Stimulated activated naive CD8-positive, alpha-beta T cell treated with anti-CD3 and anti-CD28 coated beads, Interleukin-15, Interleukin-2, amounts not matched to agents 100 ng/mL and 50 ng/mL, for 24 hours (primary cell): ENCODE results near the gene DIAPH3.
"Not testable (repeated sequence)": the region's sequence is repeated elsewhere in the genome, so short reads cannot be mapped to it uniquely, and the experiment has no call there.

Experiments used
- H3K27ac Mint-ChIP-seq: one replicate; pipeline ENCODE4 v1.8.0; 2021; ENCODE audit warnings: mild to moderate bottlenecking, mixed read lengths
- H3K27me3 Mint-ChIP-seq: one replicate; pipeline ENCODE4 v1.8.0; 2021; ENCODE audit warnings: mixed read lengths
- H3K36me3 Mint-ChIP-seq: one replicate; pipeline ENCODE4 v1.8.0; 2021; ENCODE audit warnings: low read depth, mixed read lengths
- H3K4me1 Mint-ChIP-seq: one replicate; pipeline ENCODE4 v1.8.0; 2021; ENCODE audit warnings: low read depth, mixed read lengths
- H3K4me3 Mint-ChIP-seq: one replicate; pipeline ENCODE4 v1.8.0; 2021; ENCODE audit warnings: mild to moderate bottlenecking, mixed read lengths
- H3K9me3 Mint-ChIP-seq: one replicate; pipeline ENCODE4 v1.8.0; 2021; ENCODE audit warnings: mixed read lengths

DIAPH3 gene

GRCh38 chr13:60163478-60164233 is at the start of gene DIAPH3:
DIAPH3 (minus strand) TSS chr13:60163928; CDS start chr13:60163766, 162 bp downstream.
- H3K27me3 Mint-ChIP-seq, result peaks cover 7% of the 10 kb centered on the region
- H3K4me3 Mint-ChIP-seq, result peak within 1 kb of the TSS; percentile 94
- peaks cover 4% of the 10 kb centered on the region for H3K9me3 Mint-ChIP-seq
- H3K27ac Mint-ChIP-seq, result peak within 1 kb of the TSS; percentile 94
- peaks cover 11% of the 10 kb centered on the region for H3K36me3 Mint-ChIP-seq
- H3K4me1 Mint-ChIP-seq, result peaks cover 40% of the 10 kb centered on the region

GRCh38 chr13:60213236-60213744 is 49.6 kb upstream of the DIAPH3 start:
- Mint-ChIP-seq H3K4me3 (no peak overlapping the region), H3K27ac (no peak overlapping the region), H3K27me3 (no peaks in the 10 kb centered on the region), H3K9me3 (no peaks in the 10 kb centered on the region), H3K36me3 (no peaks in the 10 kb centered on the region), H3K4me1 (no peaks in the 10 kb centered on the region)

- H3K27ac Mint-ChIP-seq, result no peak overlapping the region
- peaks cover 9% of the 10 kb centered on the region for H3K27me3 Mint-ChIP-seq
- H3K4me1 Mint-ChIP-seq, result no peaks in the 10 kb centered on the region
- no peaks in the 10 kb centered on the region for H3K36me3 Mint-ChIP-seq
- no peaks in the 10 kb centered on the region for H3K9me3 Mint-ChIP-seq
- no peak overlapping the region for H3K4me3 Mint-ChIP-seq
These were observed 47.8 kb upstream of the DIAPH3 start for GRCh38 chr13:60211548-60211947.

- Mint-ChIP-seq H3K27ac (no peak overlapping the region), H3K27me3 (peaks cover 17% of the 10 kb centered on the region), H3K9me3 (no peaks in the 10 kb centered on the region), H3K4me1 (no peaks in the 10 kb centered on the region), H3K36me3 (no peaks in the 10 kb centered on the region), H3K4me3 (no peak overlapping the region)
These were observed 47.0 kb upstream of the DIAPH3 start for GRCh38 chr13:60210510-60211330.

- H3K4me3 Mint-ChIP-seq, H3K27ac Mint-ChIP-seq, H3K4me1 Mint-ChIP-seq, H3K36me3 Mint-ChIP-seq, H3K9me3 Mint-ChIP-seq: not testable (repeated sequence)
- peaks cover 26% of the 10 kb centered on the region for H3K27me3 Mint-ChIP-seq
These were observed 41.8 kb upstream of the DIAPH3 start for GRCh38 chr13:60205499-60205898.

- Mint-ChIP-seq H3K9me3 (no peaks in the 10 kb centered on the region), H3K27me3 (peaks cover 17% of the 10 kb centered on the region), H3K4me1 (no peaks in the 10 kb centered on the region), H3K27ac (no peak overlapping the region), H3K4me3 (no peak overlapping the region), H3K36me3 (no peaks in the 10 kb centered on the region)
These were observed 37.6 kb upstream of the DIAPH3 start for GRCh38 chr13:60201286-60201685.

GRCh38 chr13:60195893-60196292 is 32.2 kb upstream of the DIAPH3 start:
- H3K27ac Mint-ChIP-seq, H3K4me1 Mint-ChIP-seq, H3K4me3 Mint-ChIP-seq, H3K36me3 Mint-ChIP-seq, H3K9me3 Mint-ChIP-seq: not testable (repeated sequence)
- H3K27me3 Mint-ChIP-seq, result peaks cover 21% of the 10 kb centered on the region

- H3K27me3 Mint-ChIP-seq, result peaks cover 12% of the 10 kb centered on the region
- H3K4me3 Mint-ChIP-seq, result no peak overlapping the region
- H3K36me3 Mint-ChIP-seq, result no peaks in the 10 kb centered on the region
- H3K4me1 Mint-ChIP-seq, result no peaks in the 10 kb centered on the region
- no peak overlapping the region for H3K27ac Mint-ChIP-seq
- H3K9me3 Mint-ChIP-seq, result no peaks in the 10 kb centered on the region
These were observed 19.2 kb upstream of the DIAPH3 start for GRCh38 chr13:60182907-60183306.

GRCh38 chr13:60178327-60178726 is 14.6 kb upstream of the DIAPH3 start:
- no peak overlapping the region for H3K4me3 Mint-ChIP-seq
- H3K27ac Mint-ChIP-seq, result no peak overlapping the region
- no peaks in the 10 kb centered on the region for H3K4me1 Mint-ChIP-seq
- H3K9me3 Mint-ChIP-seq, result no peaks in the 10 kb centered on the region
- H3K36me3 Mint-ChIP-seq, result no peaks in the 10 kb centered on the region
- H3K27me3 Mint-ChIP-seq, result peaks cover 13% of the 10 kb centered on the region

GRCh38 chr13:60175571-60175970 is 11.8 kb upstream of the DIAPH3 start:
- H3K27ac Mint-ChIP-seq, result no peak overlapping the region
- H3K4me1 Mint-ChIP-seq, result no peaks in the 10 kb centered on the region
- no peaks in the 10 kb centered on the region for H3K36me3 Mint-ChIP-seq
- H3K27me3 Mint-ChIP-seq, result peaks cover 8% of the 10 kb centered on the region
- no peak overlapping the region for H3K4me3 Mint-ChIP-seq
- H3K9me3 Mint-ChIP-seq, result no peaks in the 10 kb centered on the region

- Mint-ChIP-seq H3K4me3 (no peak overlapping the region), H3K4me1 (no peaks in the 10 kb centered on the region), H3K36me3 (no peaks in the 10 kb centered on the region), H3K9me3 (no peaks in the 10 kb centered on the region), H3K27ac (no peak overlapping the region), H3K27me3 (peaks cover 3% of the 10 kb centered on the region)
These were observed 10.4 kb upstream of the DIAPH3 start for GRCh38 chr13:60174113-60174512.

- Mint-ChIP-seq H3K36me3 (no peaks in the 10 kb centered on the region), H3K4me3 (no peak overlapping the region), H3K27me3 (peaks cover 3% of the 10 kb centered on the region)
These were observed 8.4 kb upstream of the DIAPH3 start for GRCh38 chr13:60172111-60172510.

GRCh38 chr13:60170414-60170813 is 6.7 kb upstream of the DIAPH3 start:
- peaks cover 6% of the 10 kb centered on the region for H3K4me1 Mint-ChIP-seq
- no peaks in the 10 kb centered on the region for H3K36me3 Mint-ChIP-seq
- H3K9me3 Mint-ChIP-seq, result no peaks in the 10 kb centered on the region

More at GRCh38 chr13:60172111-60172510, 8.4 kb upstream of the DIAPH3 start:
- no peak overlapping the region for H3K27ac Mint-ChIP-seq
- no peaks in the 10 kb centered on the region for H3K4me1 Mint-ChIP-seq
- no peaks in the 10 kb centered on the region for H3K9me3 Mint-ChIP-seq

GRCh38 chr13:60169239-60170031 is 5.7 kb upstream of the DIAPH3 start:
- H3K27ac Mint-ChIP-seq, result no peak overlapping the region
- no peaks in the 10 kb centered on the region for H3K36me3 Mint-ChIP-seq
- peaks cover 16% of the 10 kb centered on the region for H3K4me1 Mint-ChIP-seq
- no peak overlapping the region for H3K4me3 Mint-ChIP-seq
- peaks cover 2% of the 10 kb centered on the region for H3K27me3 Mint-ChIP-seq
- H3K9me3 Mint-ChIP-seq, result no peaks in the 10 kb centered on the region

More at GRCh38 chr13:60170414-60170813, 6.7 kb upstream of the DIAPH3 start:
- Mint-ChIP-seq H3K4me3 (no peak overlapping the region), H3K27ac (no peak overlapping the region), H3K27me3 (peaks cover 3% of the 10 kb centered on the region)
